Measurements from ENCODE around the gene MGST2. TPM values are rescaled to one million over a fixed set of nuclear protein-coding genes. Genes with fewer than 3 reads are reported as not detected.
A peak's percentile ranks its signal among the peaks of the same experiment; 100 is the strongest.

MGST2 gene
- total RNA-seq, 1 donor from 2014 or later, result 8.6 TPM

DNA sequence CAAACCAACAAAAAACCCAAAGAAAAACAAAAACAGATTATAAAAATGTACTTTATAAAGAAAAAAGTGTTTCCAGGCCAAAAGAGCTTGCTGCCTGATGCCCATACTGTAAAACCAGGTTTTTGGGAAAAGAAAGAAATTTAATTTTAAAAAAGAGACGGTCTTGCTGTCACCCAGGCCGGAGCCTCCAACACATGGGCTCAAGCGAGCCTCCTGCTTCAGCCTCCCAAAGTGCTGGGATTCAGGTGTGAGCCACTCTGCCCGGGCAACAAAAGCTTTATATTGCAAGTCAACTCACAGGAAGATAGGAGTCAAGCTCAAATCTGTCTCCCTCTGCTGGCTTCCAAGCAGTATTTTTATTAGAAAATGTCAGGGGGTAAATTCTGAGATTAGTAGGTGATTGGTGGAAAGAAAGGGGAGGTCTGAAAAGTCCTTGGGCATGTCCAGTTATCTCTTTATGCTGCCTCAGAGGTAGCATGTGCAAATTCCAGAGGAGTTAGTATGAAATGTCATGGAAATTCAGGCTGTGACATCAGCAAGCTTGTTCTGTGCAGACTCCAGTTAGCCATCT lies 39.4 kb downstream of the MGST2 start:
- DNase-seq, result no peak

DNA sequence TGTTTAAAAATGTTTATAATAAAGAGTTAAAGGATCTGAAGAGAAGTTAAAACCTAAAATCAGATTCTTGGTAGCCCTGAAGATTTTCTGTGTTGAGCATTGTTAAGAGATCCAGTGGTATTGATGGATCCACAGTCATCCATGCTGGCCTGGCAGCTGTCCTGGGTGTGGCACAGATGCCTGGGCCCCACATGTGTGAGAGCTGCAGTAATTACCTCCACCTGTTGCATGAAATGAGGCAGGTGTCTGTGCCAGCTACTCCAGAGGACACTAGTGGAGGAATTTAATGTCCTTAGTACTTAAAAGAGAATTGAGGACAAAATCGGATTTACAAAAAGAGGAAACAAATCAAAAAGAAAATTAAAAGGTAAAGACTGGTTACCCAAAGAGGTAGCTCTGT lies 44.0 kb downstream of the MGST2 start:
- DNase-seq, result no peak

DNA sequence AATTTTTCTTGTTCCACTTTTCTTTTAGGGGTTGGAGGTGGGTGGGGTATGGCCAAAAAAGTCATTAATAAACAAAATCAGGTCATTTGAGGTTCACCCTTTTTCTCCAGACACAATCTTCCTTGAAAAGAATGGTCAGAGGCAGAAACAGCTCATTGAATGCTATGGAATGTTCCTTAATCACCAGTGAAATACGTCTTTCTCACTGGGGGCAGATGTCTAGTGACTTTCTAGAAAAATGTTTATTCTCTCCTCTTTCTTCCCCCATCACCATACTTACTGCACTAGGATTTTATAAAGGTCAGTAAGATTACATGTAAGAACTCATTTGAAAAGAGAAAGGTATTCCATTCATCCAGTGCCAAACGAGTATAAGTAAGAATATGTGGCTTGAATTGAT lies 44.5 kb downstream of the MGST2 start:
- DNase-seq, result no peak

DNA sequence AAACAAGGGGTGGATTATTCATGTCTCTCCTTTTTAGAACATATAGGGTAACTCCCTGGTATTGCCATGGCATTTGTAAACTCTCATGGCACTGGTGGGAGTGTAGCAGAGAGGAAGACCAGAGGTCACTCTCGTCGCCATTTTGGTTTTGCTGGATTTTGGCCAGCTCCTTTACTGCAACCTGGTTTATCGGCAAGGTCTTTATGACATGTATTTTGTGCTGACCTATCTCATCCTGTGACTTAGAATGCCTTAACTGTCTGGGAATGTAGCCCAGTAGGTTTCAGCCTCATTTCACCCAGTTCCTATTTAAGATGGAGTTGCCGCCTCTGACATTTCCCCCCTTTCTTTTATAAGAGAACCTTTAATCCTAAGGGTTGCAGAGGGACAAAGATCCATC lies 45.8 kb downstream of the MGST2 start:
- no peak for DNase-seq

DNA sequence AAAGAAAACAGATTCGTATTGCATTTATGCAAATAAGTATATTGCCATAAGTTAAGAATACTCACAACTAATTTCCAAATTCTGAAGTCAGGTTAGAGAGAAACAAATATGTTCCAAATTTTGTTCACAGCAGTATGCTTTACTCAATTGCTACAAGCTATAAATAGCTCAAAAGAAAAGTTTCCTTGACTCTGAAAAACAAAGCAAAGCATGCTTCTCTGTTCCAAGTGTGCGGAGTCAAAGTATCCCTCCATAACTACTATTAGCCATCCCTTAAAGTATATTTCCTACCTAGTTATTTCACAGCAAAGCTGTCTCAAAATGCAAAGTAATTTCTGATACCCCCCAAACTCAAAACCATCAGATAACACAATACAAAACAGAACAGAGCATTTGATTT lies 47.3 kb downstream of the MGST2 start:
- DNase-seq, result no peak

DNA sequence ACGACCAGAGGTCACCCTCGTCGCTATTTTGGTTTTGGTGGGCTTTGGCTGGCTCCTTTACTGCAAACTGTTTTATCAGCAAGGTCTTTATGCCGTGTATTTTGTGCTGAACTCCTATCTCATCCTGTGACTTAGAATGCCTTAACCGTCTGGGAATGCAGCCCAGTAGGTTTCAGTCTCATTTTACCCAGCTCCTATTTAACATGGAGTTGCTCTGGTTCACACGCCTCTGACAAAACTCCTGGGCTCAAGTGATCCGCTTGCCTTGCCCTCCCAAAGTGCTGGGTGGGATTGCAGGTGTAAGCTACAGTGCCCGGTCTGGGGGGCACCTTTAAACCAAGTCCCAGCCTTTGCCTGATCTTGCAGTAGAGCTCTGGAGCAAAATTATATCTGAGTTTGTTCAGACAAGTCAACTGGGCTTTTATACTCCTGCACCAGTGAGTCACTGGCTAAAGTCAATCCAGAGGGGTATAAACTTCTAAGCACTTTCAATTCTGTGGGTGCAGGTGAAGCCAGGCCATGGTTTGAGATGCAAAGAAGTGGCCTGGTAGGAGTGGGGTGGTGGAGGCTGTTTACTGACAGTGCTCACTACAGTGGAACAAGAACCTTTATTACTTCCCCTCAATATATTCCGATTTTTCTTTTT lies 50.2 kb downstream of the MGST2 start:
- no peak for DNase-seq

DNA sequence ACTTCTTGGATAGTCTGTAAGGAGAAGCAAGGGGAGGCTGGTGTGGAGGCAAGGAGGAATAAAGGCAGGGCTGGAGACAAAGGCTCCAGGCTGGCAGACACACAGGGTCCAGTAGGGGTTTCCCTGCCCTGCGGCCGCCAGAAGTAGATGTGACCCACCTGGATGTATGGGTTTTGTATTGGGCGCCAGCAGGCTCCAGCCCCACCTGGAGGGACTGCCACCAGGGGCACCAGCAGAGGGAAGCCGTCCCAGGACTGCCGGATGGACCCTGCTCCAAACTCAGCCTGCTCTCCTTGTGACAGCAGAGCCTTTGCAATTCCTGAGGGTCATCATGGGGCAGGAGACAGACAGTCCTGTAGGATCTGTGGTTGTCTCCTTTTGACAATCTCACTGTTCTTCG lies 52.7 kb downstream of the MGST2 start:
- DNase-seq, result no peak

DNA sequence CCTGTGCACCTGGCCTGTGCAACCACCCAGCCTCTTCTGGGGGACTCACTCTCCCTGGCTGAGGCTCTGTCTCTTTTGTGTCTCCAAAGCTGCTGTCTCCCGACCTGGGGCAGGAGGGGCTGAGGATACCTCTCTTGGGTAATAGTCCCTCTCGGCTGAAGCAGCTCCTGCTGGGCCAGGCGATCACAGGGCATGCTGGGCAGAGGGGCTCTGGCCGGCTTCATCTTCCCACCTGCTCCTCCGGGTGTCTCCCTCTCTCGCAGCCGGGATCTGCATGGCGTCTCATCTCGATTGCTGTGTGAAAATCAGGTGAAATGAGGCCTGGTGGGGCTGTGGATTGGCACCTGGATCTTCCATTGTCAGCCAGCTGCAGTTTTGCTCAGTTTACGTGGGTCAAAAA lies 53.2 kb downstream of the MGST2 start:
- no peak for DNase-seq

DNA sequence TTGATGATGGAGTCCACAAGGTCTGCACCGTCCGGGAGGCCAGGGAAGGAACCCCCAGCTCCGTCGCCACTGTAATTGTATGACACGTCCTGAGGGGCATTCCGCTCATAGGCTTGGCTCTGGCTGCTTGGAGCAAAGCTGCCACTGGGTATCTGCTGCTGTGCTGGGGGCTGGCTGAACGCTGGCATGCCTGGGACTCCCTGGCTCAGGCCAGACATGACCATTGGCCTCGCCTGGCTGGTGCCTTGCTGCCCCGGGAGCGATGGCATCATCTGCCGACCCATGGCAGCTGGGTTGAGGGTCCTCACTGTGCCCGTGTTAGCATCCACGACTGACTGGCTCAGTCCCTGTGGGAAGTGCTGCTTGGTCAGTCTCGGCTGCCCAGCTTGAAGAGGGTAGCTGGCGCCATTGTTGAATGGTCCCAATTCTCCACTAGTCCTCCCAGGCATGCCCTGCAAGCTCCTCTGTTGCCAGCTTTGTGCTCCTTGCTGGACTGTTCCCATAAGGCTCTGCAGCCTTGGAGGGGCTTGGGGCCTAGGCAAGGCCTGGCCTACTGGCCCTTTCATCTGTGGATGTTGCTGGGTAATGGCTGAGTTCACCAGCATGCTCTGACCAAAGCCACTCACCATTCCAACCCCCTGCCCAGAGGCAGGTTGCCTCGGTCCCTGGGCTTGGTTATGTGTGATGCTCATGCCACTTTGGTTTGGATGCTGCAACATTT lies 53.9 kb downstream of the MGST2 start:
- no peak for DNase-seq

DNA sequence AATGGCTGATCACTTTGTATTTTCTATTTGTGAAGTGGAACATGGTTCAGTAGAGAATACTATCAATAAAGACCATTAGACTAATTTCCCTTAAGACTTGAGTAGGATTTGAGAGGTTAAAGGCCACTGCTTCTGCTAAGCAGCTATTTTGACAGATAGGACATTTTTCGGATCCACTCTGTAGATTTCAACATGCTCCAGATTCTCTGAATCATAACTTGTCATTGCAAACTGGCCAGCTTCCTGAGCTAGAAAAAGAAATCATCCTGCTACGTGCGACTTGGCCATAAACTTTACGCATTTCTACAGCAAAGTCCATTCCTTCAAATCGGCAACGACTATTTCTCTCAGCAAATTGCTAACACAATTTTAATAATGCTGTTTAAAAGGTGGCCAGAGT lies 55.2 kb downstream of the MGST2 start:
- DNase-seq, result no peak

DNA sequence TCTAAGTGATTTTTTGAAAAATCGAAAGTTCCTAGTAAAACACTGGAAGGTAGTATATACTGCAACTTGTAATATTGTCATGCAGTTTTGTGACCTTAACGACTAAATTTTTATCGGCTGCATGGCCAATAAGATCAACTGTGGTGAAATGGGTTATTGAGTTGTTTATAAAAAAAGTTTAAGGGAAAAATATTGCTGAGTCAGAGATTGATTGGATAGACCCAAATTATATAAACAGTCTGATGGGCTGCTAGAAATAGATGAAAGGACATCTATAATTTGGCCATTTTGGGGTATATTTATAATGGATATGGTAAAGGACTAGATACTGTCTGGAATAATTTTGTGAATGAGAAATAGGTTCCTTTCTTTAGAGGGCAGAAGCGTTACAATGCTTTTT lies 56.2 kb downstream of the MGST2 start:
- DNase-seq, result no peak

DNA sequence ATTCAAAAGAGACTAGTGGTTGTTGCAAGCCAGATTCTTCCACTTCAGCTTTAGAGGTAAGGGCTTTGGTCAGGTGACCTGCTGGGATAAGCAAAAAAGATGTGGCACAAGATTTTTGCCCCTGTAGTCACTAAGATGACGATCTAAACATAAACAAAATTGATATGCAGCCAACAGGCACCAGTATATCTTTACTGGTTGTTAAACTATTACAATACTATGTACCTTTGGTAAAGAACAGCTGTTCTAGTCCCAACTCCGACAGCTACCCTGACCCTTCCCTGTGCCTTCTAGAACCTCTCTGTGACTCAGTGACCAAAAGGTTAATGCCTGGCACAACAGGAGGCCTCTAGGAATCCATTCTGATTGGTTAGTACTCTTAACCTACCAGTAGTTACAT lies 59.6 kb downstream of the MGST2 start:
- no peak for DNase-seq

DNA sequence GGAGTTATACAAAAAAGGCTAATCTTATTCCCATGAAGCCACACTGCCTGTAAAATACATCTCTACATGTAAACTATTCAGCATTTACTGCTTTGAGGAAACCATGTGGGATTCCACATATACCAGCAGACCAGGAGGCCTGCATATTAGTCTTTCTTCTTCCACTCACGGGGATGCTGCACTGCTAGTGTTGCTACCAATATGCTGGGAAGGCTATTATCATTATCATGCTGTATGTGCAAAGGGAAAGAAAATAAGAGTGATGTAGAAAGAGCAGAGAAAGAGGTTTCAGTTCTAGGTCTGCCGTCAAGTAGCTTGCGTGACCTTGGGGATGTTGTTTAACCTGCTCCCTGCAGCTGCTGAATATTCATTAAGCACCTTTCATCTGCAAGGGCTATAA lies 61.0 kb downstream of the MGST2 start:
- no peak for DNase-seq

DNA sequence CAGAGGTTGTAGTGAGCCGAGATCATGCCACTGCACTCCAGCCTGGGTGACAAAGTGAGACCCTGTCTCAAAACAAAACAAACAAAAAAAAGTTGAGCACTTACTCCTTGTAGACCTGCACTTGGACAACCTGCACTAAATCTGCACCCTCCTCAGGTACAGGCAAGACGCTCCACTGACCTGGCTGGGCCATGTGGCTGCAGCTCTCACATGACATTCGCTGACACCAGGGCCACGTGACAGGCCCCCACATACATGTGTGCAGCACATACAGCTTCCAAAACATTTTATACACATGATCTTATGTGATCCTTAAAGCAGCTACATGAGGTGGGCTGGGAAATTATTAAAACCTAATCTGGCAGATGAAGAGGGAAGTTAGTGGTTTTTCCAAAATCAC lies 62.5 kb downstream of the MGST2 start:
- DNase-seq, result no peak

DNA sequence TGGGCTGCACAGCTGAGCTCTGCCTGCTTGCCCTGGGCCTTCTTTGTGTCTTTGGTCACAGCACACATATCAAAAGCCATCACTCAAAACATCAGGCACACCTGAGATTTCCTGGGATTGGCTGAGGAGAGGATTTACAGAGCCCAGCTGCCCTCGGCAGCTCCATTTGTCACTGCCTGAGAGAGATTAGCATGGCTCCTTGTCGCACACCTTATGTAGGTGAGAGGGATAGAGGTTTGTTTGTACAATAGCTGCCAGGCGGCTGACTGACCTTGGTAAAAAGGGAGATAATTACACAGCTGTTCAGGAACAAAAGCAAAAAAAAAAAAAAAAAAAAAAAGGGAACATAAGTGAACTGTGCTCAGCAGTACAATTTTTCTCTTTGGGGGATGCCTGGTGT lies 63.2 kb downstream of the MGST2 start:
- DNase-seq, result no peak

DNA sequence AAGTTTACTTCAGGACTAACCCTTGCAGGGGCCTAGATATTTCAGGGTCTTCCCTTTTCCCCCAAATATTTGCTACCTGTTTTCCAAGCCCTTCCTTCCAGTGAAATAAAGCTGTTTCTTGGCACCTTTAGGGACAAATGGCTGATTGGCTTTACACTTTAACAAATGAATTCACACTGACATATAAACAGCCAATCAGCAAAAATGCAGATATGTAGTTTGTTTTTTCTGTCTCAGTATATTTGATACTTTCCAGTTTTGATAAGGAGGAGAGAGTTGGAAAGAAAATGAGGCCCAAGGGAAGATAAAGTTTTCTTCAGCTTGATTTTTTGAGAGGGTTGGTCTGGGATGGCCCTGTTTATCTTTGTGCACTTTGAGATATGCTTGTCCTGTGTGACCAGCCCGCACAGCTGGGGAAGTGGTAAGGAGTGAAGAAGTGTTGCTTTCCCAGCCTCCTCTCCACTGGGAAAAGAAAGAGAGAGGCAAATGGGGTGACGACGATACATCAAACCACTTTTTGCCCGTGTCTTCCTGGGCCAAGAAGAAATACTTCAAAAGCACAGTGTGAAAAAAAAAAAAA lies 67.5 kb downstream of the MGST2 start:
- DNase-seq, result no peak

DNA sequence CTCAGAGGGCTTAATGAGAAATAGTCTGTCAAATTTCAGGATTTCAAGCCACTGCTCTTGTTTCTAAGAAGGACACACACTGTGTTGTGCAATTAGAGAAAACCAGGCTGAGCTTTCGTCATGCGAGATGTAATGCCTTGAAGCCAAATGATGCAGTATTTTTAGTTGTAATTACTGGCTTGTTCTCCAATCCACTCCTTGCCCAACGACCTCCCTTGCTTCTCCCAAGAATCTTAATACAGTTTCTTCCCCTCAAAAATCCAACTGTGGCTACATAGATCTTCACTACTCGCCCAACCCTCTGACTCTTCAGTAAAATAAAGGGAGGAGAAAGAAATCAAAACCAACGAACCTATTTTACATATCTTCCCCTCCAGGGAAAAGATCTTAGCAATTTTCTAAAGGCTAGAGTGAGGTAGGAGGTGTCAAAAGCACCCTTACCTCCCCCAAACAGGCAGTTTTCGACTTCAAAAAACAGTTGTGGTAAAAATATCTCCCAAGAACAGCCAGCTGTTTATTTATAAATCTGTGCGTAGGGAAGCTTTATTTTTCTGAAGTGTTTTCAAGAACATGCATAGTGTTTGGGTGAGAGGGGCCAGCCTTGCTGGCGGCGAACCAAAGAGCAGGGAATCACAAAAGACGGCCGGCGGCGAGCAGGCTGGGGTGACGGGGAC lies 68.7 kb downstream of the MGST2 start:
- peak; percentile 15 for DNase-seq

DNA sequence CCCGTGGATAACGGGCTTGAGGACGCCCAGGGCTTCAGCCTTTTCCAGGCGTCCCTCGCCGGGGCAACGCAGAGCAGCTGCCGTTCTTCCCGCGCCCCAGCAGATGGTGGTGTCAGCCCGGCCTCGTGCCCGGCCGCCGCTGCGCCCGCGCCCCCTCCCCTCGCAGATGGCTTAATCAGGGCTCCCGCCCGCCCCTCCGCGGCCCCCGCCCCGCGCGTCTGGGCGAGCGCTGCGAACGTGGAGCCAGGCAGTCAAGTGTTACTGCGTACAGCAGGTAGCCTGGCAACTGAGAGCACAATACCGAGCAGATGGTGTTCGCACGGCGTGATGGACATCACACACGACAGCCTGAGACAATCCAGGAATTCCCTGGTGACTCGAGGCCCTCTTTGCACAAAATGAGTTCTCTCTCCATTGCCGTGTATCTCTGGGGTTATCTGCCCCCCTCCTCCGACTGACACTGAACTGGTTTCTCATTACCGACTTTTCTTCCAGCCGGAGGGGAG lies 69.3 kb downstream of the MGST2 start:
- DNase-seq, result peak; percentile 84

DNA sequence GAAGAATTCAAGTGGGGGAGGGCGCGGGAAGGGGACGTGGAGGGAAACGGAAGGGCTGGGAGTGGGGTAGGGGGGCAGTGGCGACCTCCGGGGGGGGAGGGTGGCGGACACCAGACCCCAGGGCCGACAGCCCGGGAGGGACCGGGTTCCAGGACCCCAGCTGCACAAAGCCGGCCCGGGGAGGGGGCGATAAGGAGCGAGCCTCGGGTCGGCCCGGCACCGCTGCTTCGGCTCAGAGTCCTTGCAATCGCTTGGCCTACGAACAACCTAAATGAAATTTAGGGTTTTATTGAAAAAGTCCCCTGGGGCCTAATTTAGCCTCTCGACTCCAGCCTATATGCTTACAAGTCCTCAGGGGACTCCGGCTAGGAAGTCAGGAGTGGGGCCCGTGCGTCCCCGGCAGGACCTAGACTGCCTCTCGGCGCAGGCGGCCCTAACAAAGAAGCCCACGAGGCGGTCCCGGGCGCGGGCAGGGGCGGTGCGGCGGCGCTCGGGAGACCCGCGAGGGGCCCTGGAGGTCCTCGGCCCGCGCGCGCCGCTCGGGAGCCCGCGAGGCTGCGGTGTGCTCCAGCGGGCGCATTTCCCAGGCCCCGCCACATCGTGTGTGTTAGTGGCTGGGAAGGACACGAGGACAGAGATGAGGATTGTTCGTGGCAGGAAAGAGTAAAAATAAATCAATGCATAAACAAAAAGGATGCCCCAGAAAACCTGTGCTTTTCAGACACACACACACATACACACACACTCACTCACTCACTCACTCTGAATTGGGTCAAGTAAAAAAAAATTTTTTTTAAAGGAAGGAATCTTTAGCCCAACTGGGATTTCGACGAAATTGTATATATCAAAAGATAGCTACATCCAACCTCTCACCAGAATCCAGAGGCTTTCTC lies 70.0 kb downstream of the MGST2 start:
- peak; percentile 23 for DNase-seq

DNA sequence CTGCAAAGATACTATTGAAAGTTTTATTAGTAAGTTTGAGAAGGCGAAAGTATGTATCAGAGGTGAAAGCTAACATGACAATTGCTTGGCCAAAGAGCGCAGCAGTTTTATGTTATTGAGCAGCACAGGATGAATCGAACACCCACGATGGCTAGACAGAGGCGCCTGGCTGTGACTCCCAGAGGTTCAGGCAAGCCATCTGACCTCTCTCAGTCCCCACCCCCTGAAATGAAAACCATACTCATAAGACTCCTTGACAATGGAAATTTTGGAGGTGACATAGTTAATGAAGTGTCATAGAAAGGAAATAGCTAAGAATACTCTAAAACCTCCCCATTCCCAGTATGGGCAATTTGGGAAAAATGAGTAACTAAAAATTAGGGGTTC lies 70.6 kb downstream of the MGST2 start:
- no peak for DNase-seq

DNA sequence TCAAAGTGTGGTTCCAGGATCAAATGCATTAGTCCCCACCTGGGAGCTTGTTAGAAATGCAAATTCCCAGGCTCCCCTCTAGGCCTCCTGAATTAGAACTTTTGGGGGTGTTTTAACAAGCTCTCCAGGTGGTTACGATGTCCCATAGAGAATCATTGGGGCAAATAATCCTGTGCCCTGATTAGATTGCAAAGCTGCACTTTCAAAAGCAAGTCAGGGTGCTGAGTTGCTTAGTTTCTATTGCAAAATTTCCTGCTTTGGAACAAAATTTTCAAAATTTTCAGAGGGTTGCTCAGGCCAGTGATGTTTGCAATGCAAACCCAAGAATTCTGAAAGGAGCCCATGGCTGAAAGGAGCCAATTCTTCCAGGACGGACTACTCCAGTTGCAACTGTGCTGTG lies 71.0 kb downstream of the MGST2 start:
- DNase-seq, result no peak

Measured in occipital lobe (tissue), 2 donors.